Measurements from ENCODE around the gene TFRC. TPM values are rescaled to one million over a fixed set of nuclear protein-coding genes. Genes with fewer than 3 reads are reported as not detected.
"Not testable (repeated sequence)": the region's sequence is repeated elsewhere in the genome, so short reads cannot be mapped to it uniquely, and the experiment has no call there.

Gene TFRC
- total RNA-seq, 1 experiment from 2014 or later = 160 TPM

DNA sequence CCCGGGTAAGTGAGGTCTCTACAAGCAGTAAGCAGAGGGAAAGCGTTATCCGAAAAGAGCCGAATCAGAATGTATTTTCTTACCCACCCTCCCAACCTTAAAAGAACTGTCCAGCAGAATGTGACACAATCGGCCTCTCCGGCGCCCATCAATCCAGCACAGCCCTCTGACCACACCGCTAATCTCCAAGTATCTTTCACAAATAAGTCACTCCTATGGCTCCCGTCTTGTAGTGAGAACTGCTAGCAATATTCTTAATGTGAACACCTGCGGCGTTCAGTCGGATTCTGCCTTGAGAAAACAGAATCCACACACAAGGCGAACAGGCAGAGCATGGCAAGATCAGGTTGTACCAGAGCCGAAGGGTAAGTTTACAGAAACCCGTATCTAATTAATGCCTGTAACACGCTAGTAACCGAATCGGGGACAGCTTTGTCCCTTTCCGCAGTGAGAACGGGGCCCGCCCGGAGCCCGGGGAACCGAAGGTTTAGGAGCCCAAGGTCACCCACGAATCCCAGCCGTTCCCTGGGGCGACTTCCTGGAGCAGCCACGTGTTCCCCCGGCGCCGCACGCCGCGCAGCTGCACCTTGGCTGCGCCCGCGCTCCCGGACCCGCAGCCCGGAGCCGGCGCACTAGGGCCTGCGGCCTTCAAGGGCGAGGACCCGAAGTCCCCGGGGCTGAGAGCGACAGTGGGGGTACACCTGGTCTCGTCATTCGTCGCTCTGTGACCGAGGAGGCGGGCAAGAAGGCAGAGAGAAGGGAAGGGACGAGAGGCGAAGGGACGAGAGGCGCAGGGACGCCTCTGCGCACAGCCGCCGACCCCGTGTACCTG, 672 bp downstream of the TFRC start:
- peak; percentile 48 for DNase-seq (ENCODE audit: low spot score)

DNA sequence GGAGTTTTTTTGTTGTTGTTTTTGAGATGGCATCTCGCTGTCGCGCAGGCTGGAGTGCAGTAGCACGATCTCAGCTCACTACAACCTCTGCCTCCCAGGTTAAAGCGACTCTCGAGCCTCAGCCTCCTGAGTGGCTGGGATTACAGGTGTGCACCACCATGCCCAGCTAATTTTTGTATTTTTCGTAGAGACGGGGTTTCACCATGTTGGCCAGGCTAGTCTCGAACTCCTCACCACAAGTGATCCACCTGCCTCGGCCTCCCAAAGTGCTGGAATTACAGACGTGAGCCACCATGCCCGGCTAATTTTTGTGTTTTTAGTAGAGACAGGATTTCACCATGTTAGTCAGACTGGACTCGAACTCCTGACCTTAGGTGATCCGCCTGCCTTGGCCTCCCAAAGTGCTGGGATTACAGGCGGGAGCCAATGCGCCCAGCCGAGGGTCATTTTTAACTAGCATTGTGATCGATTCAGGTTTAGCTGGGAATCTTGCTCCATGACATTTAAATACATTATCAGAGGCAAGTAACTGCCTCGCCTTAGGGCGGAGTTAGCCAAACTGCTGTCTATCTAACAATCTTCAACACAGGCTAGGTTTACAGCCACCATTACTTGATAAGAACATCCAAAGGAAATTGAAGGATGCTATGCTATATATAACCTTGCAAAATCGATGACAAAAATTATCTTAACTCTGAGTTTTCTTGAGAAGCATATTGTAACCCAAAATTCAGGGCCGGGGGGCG, 1.6 kb downstream of the TFRC start:
- DNase-seq (ENCODE audit: low spot score) = not testable (repeated sequence)

DNA sequence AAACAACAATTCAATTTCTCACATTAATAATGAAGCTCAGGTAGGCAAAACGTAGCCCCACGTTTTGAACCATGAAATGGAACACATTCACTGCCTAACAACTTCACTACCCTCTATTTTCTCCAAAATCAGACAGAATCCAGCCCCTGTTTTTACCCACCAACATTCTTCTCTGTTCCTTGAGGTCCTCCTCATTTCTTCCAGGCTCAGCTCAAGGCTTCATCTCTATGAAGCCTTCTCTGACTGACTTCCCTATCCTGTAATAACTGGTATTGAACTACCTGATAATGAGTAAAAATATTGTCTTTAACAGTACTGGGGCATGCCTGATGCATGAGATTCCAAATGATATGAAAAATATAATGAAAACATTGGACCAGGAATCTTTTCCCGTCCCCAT, 2.2 kb downstream of the TFRC start:
- no peak for DNase-seq (ENCODE audit: low spot score)

DNA sequence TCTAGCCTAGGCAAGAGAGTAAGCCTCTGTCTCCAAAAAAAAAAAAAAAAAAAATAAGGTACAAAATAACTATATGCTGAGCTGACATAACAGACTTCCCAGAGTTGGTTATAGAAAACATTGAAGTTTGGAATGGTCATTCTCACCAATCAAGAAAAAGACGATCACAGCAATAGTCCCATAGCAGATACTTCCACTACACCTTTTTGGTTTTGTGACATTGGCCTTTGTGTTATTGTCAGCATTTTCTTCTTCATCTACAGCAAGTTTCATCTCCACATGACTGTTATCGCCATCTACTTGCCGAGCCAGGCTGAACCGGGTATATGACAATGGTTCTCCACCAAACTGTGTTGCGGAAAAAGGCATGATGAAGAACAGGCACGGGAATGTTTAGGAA, 6.9 kb downstream of the TFRC start:
- DNase-seq (ENCODE audit: low spot score) = no peak

DNA sequence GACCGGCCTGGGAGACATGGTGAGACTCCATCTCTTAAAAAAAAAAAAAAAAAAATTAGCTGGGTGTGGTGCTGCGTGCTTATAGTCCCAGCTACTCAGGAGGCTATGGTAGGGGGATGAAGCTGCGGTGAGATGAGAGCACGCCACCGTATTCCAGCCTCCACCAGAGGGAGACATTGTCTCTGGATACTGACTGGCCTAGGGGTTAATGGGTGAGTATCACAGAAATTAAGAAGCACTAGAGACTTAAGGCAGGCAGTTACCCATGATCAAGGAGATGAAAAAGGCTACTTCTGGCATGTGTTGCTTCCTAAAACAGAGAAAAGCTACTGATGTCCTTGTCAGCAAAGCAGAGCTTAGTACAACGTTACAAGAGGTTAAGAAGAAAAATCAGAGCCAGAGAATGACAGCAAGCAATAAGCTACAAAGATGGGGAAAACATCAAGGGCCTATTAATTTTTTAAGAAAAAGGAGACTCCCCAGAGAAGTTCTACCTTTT, 8.6 kb downstream of the TFRC start:
- DNase-seq (ENCODE audit: low spot score) = peak; percentile 71

DNA sequence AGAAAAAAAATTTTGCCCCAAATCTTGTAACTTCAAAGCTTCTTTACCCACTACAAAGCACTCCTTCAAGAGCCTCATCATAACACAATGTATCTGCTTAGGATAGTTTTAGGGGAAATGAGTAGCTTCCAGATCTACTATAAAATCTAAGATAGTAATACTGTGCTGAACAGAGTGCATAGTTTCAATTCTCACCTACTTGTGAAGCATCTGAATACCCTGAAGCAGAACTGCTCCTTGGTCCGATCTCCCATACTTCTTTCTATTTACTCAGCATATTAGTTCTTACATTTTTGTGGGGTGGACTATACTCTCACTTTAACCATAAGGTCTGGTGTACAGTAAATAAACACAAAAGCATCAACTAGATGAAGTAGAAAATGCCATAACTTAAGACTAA, 9.6 kb downstream of the TFRC start:
- DNase-seq (ENCODE audit: low spot score) = no peak

DNA sequence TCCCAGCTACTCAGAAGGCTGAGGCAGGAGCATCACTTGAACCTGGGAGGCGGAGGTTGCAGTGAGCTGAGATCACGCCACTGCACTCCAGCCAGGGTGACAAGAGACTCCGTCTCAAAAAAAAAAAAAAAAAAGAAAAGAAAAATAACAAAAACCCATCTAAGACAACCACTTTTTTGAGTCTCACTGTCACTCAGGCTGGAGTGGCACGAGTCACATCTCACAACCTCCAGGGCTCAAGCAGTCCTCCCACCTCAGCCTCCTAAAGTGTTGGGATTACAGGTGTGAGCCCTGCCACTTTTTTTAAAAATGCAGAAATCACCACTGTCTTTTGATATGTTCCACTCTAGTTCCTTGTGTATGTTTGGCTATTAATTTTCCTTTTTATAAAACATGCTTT, 13.1 kb downstream of the TFRC start:
- not testable (repeated sequence) for DNase-seq (ENCODE audit: low spot score)

DNA sequence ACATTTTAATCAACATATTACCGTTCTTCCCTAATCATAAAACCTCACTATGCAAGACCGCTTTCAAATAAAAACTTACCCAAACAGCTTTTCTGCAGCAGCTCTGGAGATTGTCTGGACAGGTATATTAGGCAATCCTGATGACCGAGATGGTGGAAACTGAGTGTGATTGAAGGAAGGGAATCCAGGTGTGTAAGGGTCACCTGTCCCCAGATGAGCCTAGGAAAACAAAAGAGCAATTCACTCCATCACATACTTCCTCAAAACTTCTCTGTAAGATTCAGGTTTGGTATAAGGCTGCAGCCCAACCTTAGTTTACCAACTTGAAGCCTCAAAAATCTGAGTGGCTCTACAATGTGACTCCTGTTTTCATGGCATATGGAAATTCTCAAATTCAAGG, 14.5 kb downstream of the TFRC start:
- no peak for DNase-seq (ENCODE audit: low spot score)

DNA sequence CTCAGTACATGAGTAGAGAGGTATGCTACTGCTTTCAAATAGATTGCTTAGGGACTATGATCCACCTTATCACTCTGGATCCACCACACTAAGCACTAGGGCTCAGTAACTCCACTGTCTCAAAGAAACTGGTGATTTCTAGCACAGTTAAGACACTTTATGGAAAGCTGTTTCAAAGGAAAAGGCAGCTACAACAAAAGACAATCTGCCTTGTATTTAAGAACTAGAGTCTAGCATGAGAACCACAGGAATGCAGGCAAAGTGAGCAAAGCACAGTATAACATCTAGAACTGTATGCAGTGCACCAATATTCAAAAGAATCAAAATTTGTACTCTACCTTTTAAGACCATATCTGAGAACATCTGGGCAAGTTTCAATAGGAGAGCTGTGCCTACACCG, 17.9 kb downstream of the TFRC start:
- DNase-seq (ENCODE audit: low spot score) = no peak

DNA sequence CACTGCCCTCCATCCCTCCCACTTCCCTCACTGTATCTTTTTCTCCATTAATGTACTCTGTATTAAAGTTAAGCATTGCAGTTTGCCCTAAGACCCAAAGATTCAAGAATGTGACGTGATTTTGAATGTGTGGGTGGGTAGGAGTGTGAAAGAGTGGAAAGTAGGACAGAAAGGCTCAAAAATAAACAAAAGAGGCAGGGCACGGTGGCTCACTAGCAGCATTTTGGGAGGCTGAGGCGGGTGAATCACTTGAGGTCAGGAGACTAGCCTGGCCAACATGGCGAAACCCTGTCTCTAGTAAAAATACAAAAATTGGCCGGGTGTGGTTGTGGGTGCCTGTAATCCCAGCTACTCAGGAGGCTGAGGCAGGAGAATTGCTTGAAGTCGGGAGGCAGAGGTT, 18.4 kb downstream of the TFRC start:
- no peak for DNase-seq (ENCODE audit: low spot score)

DNA sequence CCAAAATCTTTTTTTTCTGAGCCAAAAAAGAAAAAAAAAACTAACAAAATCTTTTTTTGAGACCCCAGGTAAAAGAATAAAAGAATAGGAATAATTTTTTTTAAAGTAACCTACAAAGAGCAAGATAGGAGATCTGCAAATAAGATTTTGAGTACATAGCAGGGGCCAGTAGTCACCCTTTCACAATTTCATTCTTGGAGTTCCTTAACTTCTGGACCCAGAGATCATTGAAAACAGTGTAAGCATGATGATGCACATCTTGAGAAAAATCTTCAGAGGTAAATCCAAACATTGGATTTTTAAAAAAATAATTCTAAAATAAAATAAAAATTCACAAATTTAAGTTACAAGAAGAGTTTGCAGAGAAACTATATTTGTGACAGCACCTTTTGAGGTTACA, 18.8 kb downstream of the TFRC start:
- no peak for DNase-seq (ENCODE audit: low spot score)

DNA sequence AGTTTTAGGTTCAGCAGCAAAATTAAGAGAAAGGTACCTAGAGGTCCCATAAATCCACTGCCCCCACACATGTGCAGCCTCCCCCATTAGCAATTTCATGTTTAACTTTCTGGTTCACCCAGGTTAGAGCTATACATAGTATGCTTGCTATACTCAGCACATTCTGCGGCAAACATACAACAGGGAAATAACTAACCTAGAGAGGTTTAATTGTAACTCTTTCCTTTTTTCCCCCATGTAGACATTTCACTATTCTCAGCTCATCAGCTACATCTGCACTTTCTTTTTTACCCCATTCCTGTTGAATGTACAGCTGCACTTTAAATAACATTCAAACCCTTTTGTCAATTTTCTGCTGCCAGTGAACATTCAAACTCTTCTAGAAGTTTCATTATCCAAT, 21.1 kb downstream of the TFRC start:
- no peak for DNase-seq (ENCODE audit: low spot score)

DNA sequence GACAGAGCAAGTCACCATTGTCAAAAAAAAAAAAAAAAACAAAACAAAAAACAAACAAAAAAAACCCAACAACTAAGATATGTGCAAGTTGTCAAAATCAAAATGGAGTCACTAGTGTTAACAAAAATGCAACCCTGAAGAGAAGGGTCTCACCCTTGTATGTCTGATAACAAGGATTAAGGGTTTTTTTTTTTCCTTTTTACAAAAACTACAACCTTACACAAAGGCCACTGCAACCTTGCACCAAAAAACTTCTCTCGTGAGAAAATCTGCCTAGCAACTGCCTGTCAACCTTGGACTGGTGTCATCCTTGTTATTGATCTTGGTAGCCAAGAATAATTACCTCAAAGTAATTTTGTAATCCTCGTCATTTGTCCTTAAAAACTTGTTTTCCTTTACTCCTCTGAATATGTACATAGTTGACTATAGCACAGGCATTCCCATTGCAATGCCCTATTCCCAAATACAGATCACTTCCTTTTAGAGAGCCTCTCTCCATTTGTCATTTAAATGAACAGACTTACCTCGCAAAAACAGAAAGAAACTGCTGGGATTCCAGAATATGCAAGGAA, 24.0 kb downstream of the TFRC start:
- no peak for DNase-seq (ENCODE audit: low spot score)

DNA sequence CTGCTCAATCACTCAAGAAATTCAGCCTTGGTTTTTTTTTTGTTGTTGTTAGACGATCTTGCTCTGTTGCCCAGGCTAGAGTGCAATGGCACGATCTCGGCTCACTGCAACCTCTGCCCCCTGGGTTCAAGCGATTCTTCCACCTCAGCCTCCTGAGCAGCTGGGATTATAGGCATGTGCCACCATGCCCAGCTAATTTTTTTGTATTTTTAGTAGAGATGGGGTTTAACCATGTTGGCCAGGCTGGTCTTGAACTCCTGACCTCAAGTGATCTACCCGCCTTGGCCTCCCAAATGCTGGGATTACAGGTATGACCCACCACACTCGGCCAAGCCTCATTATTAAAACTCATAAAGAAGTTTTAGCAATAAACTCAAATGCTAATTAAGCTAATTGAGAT, 25.5 kb downstream of the TFRC start:
- DNase-seq (ENCODE audit: low spot score) = not testable (repeated sequence)

DNA sequence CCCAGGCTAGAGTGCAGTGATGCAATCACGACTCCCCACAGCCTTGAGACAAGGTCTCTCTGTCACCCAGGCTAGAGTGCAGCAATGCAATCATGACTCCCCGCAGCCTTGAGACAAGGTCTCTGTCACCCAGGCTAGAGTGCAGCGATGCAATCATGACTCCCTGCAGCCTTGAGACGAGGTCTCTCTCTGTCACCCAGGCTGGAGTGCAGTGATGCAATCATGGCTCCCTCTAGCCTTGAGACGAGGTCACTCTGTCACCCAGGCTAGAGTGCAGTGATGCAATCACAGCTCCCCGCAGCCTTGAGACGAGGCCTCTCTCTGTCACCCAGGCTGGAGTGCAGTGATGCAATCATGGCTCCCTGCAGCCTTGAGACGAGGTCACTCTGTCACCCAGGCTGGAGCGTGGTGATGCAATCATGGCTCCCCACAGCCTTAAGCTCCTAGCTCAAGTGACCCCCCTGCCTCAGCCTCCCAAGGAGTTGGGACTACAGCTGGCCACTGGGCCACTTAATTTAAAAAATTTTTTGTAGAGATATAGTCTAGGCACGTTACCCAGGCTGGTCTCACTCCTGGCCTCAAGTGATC, 26.1 kb downstream of the TFRC start:
- DNase-seq (ENCODE audit: low spot score) = no peak

DNA sequence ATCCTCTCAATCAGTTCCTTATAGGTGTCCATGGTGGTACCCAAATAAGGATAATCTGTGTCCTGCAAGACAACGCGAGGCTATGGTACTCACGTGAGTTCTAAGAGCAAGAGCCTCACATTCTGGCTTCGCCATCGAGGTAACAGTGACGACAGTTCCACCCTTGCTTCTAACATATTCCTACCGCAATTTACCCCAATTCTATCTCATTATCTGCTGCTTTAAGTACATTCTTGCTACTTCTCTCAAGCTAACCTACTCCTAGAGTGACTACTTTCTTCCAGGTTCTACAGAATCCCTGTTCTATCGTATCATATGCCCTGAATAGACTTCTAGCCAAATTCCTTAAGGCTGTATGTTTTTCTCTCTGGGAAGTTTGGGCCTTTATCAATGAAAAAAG, 26.6 kb downstream of the TFRC start:
- no peak for DNase-seq (ENCODE audit: low spot score)

DNA sequence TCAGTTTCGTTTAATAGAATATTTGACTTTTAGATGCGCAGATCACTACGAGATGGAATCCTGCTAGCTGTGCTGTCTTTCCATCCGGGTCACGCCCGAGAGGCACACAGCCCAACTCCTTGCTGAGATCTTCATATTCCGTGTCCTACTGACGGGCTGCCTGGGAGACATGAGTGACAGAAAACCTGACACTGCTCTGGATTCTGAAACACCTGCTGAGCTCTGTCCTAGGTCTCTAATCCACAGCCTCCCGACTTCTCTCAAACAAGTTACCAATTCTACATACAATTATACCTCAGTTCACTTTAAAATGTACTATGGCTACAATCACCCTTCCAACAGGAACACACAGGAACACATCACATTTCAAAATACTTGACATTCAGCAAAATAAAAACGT, 27.2 kb downstream of the TFRC start:
- no peak for DNase-seq (ENCODE audit: low spot score)

DNA sequence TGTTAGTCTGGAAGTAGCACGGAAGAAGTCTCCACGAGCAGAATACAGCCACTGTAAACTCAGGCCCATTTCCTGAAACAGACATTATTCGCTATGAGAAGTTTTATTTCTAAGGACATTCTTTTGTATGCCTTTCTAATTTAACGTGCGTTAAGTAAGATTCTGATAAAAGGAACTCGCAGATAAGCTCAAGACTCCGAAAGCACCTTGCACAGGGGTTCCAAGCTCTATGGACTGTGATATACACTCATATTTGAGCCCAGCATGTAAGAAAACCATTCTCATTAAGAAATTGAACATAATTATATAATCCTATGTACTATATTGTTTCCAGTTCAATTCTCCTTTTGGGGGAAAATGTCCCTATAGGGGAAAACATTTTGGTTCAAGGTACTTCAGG, 28.4 kb downstream of the TFRC start:
- DNase-seq (ENCODE audit: low spot score) = no peak

DNA sequence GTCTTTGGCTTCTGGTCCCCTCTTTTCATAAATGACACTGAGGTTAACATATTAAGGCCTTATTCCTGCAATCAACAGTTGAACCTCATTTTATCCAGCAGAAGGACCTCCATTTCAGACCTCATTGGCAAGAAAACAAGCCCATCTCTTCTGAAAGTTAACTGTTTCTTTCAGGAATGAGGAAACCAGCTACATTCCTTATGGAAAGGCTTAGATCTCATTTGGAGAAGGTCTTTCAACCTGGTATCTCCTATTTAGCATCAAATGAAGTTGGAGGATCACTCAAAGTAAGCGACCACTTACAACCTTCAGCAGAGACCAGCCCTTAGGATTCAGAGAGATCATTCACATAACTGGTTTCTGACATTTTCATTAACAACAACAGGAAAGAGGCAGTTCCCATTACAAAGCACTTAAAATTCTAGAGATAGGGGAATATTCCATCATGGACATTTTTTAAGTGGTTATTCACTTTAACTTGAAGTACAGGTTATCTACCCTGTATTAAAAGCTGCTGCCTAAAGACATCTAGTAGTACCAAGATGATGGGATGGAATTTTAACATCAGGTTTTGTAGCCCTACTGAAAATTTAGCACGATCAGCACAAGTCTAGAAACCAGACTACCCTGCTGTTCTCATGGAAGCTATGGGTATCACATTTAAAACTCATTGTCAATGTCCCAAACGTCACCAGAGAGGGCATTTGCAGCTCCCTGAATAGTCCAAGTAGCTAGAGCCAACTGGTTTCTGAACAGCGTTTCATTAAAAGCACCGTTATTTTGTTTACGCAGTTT, 30.4 kb downstream of the TFRC start:
- no peak for DNase-seq (ENCODE audit: low spot score)

DNA sequence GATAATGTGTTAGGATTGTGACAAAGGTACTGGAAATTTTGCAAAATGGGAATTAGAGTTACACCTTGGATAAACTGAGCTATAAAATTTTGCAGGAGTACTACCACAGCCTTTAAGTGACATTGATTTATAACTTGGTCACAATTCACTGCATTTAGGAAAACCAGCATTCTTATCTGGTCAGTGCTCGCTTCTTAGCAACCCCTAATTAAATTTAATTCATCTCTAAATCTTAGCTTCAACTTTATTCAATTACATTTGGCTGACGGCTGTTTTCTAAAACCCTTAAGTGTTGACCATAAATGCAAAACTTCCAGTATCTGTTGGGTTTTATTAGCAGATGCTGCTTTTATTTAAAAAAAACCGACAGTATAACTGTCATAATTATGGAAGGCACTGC, 31.3 kb downstream of the TFRC start:
- DNase-seq (ENCODE audit: low spot score) = no peak

DNA sequence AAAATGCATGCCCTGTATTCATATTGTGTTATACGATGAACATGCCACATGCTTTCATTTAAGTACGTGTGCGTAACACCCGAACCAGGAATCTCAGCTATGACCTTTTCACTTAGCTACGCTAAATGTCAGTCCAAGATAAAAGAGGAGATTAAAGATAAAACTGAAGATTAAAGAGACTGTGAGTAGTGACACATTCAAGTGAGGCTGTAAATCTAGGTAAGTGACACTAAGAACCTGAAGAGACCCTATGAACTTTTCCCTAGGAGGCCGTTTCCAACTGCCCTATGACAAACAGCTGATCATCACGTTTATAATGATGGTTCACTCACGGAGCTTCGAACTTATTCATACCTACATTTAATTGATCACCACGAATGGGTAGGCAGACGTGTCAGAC, 32.2 kb downstream of the TFRC start:
- no peak for DNase-seq (ENCODE audit: low spot score)
